ENCODE measurements around the gene MICB.

Gene MICB

DNA sequence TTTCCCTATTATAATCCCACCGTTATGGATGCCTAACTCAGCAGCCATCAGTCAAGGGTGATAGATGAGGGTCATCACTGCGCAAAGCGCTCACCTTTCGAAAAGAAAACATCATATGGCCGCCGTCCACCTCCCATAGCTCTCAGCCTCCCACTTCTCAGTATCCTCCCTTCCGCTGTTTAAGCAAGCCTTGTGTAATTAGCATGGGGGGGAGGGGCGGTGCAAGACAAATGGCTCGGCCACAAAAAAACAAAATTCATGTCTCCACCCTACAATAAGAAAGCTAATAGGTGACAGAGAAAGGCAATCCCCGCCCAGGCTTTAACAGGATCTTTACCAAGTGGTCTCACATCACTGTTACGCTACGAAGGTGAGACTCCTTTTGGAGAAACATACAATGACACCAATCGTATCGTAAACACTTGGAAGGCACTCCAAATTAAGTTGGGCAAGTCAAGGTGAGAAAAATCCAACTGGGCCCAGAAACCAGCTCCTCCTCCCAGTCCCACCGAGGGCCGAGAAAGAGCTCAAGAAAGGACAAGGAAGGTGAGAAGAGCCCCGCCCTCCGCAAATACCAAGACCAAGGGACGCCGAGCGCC lies 43.2 kb downstream of the MICB start:
- peak; percentile 41 for DNase-seq (ENCODE audit: low spot score)

DNA sequence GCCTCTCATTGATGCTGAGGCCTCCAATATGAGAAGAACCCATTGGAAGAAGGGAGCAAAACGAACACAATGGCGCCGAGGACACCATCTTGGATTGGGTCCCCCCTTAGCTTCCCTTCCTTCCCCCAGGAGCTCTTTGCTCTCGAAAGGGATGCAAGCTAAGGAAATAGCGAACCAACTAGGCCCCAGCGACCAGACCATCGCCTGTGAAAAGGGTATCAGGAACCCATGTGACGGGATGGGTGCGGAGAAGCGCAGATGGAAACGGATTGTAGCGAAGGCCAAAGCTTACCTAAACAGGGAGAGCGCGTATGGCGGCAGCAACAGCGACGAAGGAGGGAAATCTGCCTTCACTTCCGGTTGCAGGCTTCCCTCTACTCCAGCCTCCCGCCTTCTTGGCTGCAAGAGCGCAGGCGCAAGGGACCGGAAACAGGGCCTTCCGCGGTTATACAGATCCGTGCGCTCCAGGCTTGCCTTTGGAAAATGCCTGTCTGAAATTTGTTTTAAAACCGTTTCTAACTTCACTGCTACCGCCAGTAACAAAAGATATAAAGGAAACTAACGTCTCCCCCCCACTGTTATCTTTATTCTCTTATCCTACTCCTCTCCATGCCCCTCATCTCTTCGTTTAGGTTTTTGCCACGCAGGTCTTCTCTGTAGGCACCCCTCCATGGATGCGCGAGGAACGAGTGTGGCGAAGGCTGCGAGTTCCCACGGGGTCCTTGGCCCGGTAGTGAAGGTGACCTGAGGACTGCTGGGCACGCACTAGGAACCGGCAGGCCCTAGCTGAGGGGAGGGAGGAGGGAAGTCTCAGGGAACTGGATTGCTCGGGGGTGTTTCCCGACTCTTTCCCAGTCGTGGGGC lies 43.9 kb downstream of the MICB start, which contains the start of gene DDX39B:
Gene DDX39B, minus strand, starts transcription at position 346 of the 864 bp plus-strand sequence. CDS start 1,471 bp downstream, outside the sequence.
- peak; percentile 99 for DNase-seq (ENCODE audit: low spot score)

DNA sequence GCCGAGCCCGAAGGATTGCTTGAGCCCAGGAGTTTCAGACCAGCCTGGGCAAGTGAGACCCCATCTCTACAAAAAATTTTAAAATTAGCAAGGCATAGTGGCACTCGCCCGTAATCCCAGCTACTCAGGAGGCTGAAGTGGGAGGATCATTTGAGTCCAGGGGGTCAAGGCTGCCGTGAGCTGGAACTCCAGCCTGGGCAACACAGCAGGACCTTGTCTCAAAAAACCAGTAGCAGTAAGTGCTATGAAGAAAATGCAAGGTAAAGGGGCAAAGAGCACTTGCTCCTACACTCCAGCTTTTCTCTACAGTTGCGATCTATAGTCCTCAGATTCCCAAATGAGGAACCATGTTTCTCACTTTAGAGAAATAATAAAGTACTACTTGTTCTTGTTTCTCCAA lies 45.7 kb downstream of the MICB start:
- no peak for DNase-seq (ENCODE audit: low spot score)

DNA sequence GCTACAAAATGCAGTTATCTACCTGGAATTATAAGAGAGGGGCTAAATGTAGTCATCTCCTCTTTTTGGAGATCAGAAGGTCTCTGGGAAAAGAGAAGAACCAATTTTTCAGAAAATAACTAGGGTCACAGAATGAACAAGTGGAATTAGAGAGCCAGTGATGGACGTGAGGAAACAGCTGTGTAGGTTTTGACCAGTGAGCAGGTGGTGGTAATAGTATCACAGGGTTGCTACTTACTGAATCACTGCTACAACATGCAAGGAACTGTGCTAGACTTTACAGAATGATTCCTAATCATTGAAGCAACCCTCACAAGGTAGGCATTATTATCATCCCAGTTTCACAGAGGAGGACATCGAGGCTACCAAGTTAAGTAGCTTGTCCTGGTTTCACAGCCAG lies 46.7 kb downstream of the MICB start:
- DNase-seq (ENCODE audit: low spot score) = no peak

GRCh38 chr6:31545291-31545690 lies 47.3 kb downstream of the MICB start:
- no peak for DNase-seq (ENCODE audit: low spot score)

GRCh38 chr6:31546339-31546957 lies 48.5 kb downstream of the MICB start, which contains the start of gene ATP6V1G2:
TSS of gene ATP6V1G2 (minus strand) at chr6:31546608. CDS start at chr6:31546559, 49 bp downstream.
- DNase-seq (ENCODE audit: low spot score) = peak; percentile 80

- DNase-seq (ENCODE audit: low spot score) = peak; percentile 95
Measured at GRCh38 chr6:31546958-31547726, 49.2 kb downstream of the MICB start, which contains the start of gene NFKBIL1. TSS of gene NFKBIL1 (plus strand) at chr6:31547608. CDS start at chr6:31547695, 87 bp downstream.

- no peak for DNase-seq (ENCODE audit: low spot score)
Measured at GRCh38 chr6:31547727-31548543, 50.0 kb downstream of the MICB start.

DNA sequence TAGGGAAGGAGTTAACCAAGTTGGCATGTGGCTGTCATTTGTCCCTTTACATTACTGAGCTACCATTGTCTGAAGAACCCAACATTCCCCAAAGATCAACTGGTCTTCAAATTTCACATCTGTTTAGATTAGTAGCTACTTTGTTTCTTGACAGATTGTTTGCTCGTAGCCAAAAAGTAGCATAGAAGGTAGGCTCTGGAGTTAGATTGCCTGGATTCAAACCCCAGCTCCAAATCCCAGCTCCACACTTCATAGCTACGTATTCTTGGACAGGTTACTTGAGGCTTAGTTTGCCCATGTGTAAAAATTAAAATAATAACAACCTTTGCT lies 50.6 kb downstream of the MICB start:
- no peak for DNase-seq (ENCODE audit: low spot score)

GRCh38 chr6:31551371-31551770 lies 53.4 kb downstream of the MICB start:
- DNase-seq (ENCODE audit: low spot score) = peak; percentile 35

DNA sequence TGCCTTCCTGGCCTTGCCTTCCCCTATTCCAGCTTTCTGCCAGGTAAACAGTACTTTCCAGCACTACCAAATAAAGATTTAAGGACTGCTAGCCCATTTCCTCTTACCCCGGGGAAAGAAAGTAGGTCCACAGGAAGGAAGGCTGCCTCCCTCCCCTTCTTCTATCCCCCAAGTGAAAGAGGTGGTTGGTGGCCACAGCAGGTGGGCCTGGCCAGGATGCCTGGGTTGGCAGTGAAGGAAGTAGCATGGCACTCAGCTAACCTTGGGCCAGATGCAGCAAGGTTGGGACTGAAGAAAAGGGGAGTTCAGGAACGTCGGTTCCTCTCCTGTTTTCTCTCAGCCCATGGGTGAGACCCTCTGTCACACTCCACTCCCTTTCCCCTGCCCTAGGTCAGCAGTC lies 58.4 kb downstream of the MICB start:
- no peak for DNase-seq (ENCODE audit: low spot score)

DNA sequence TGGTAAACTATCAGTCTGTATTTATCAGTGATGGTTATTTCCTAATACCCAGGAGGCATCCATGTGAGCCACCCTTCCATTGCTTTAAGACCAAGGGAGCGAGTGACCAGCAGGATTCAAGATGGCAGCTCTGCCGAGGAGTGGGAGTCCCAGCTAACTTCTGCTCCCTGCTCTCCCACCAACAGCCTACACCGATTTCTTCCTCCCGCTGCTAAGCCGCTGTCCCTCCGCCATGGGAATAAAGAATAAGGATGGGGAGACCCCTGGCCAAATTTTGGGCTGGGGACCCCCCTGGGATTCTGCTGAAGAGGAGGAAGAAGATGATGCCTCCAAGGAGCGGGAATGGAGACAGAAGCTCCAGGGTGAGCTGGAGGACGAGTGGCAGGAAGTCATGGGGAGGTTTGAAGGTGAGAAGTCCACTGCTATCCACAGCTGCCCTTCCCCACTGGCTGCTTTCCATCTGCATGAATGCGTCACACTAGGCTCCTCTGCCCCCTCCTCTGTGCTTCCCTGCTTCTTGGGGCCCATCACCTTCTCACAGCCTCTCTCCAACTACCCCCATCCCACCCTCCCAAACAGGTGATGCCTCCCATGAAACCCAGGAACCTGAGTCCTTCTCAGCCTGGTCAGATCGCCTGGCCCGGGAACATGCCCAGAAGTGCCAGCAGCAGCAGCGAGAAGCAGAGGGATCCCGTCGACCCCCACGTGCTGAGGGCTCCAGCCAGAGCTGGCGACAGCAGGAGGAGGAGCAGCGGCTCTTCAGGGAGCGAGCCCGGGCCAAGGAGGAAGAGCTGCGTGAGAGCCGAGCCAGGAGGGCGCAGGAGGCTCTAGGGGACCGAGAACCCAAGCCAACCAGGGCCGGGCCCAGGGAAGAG lies 59.7 kb downstream of the MICB start:
- DNase-seq (ENCODE audit: low spot score) = no peak

- DNase-seq (ENCODE audit: low spot score) = no peak
Measured at GRCh38 chr6:31558318-31558625, 60.3 kb downstream of the MICB start.

DNA sequence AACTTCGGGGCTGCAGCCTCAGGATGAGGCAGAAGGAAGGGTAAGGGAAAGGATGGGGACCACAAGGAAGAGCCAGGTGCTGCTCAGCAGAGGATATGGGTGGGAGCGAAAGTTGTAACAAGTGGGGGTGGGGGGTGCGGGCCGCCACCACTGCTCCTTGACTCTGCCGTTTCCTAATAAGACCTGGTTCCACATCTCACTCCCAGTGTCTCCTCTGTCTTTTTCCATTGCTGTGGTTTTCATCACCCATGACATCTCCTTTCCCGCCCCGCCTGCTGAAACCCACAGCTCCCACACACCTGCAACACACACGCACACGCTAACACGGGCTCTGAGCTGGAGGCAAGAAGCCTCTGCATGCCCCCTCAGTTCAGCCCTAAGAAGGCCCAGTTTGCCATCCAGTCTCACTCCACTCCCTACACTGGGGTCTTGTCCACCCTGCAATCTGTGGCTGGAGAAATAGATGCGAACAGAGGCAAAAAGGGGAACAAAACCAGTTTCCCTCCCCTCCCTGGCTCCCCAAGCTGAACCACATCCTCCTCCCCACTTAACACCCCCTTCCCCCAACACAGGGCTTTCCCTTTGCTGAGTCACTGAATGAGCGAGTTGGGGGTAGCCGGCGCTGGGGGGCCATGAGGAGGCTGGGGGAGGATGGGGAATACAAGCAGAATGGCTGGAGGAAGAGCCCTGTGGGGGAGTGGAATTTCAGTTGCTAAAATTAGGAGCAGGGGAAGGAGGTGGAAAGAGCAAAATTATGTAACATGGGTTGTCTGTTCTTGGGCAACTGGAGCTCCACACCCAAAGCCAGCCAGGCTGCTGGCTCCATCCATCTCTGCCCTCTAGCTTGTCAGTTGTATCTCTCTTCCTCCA lies 60.9 kb downstream of the MICB start:
- no peak for DNase-seq (ENCODE audit: low spot score)

DNA sequence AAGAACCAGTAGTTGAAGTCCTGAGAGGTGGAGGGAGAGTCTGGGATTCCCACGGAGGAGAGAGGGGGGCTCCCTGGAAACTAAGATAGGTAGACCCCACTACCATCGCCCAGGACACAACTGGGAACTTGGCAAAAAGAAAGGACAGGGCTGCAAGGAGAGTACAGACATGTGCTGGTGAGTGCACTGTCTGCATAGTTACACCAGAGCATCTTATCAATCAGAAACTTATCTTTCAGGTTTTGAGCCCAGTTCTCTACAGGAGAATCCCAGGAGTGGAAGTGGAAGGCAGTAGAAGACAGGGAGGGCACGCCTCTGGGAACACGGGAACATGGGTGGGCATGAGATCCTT lies 61.6 kb downstream of the MICB start:
- no peak for DNase-seq (ENCODE audit: low spot score)

DNA sequence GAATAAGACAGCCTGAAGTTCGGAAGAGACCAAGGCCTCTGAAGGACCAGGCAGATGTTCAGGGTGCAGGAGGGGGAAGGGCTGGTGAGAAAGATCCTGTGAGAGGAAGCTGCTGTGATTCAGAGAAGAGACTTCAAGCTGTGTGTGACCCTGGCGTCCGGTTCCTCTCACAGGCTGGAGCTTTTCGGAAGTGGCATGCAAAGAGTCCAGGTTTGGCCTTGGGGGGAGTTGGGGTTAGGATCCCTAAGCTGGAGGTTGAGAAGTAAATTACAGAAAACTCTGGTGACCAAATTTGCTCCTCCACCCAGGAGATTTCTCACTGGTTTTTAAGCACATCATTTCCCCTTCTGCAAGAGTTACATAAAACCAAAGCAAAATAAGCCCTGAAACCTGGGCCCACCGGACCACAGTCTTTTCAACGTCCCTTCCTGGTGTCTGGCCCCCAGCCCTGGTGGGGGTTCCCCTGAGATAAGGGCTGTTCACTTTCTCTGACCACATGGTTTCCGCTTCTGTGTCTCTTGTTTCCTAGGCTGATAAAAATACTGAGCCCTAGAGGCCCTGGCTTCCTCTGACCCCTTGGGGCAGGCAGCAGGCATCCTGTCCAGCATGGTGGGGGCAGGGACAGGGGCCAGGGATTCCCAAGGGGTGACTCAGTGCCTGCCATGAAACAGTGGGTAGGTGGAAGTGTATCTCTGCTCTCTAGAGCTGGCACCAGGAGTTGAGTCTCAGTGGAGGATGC lies 62.2 kb downstream of the MICB start:
- DNase-seq (ENCODE audit: low spot score) = peak; percentile 40

DNA sequence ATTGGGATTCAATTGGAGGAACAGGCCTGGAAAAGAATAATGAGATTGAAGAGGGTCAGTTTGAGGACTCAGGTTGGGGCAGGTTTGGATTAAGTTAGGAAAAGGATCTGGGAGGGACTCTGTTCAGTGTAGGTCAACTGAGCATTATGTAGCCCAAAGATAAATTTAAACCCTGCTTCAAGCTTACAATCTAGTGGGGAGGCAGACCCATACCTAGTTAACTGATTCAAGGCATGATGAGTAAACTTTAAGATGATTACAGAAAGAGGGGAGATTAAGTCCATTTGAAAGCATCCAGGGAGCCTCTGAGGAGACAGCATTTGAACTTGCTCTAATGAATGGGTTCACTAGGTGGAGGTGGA lies 62.7 kb downstream of the MICB start:
- no peak for DNase-seq (ENCODE audit: low spot score)

Data from COLO829 (cell line).